Stomach (tissue), 4 donors: ENCODE measurements around the gene POU1F1.

Experiments
- POLR2AphosphoS5 ChIP-seq, 3 donors: sonication (generic); formaldehyde crosslinking; IDR thresholded peaks; one replicate each; pipeline ENCODE4 v1.6.1; 2016; ENCODE audit warnings: antibody characterized with exemption in 3 of 3
- TF ChIP-seq, protein P1 (sequence below), 7 experiments: fragments of 450-650 bp in 4 of 7; fragments of 200-600 bp in 3 of 7; sonication (generic) in 3 of 7; IDR thresholded peaks; one replicate each; pipeline ENCODE4 v1.5.1; 2016 to 2019; ENCODE audit warnings: antibody characterized with exemption in 7 of 7, control low read depth in 2 of 7, mild to moderate bottlenecking in 1 of 7

DNA sequence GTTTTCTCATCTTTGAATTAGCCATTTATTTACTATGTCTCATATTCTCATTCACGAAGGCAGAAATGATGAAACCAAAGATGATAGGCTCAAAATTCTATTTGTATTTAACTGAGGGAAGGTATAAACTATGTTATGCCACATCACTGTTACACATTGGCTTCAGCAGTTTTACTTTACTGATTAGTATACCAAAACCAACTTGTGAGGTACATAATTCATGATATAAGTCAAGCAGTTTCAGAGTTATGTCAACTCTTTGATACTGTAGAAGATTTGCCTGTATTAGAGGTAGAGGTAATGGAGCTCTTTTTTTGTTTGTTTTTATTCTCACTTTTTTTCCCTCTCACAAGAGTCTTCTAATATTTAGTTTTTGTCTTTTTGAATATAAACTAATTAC is 26.4 kb downstream of the POU1F1 start:
- TF ChIP-seq, protein P1, sequence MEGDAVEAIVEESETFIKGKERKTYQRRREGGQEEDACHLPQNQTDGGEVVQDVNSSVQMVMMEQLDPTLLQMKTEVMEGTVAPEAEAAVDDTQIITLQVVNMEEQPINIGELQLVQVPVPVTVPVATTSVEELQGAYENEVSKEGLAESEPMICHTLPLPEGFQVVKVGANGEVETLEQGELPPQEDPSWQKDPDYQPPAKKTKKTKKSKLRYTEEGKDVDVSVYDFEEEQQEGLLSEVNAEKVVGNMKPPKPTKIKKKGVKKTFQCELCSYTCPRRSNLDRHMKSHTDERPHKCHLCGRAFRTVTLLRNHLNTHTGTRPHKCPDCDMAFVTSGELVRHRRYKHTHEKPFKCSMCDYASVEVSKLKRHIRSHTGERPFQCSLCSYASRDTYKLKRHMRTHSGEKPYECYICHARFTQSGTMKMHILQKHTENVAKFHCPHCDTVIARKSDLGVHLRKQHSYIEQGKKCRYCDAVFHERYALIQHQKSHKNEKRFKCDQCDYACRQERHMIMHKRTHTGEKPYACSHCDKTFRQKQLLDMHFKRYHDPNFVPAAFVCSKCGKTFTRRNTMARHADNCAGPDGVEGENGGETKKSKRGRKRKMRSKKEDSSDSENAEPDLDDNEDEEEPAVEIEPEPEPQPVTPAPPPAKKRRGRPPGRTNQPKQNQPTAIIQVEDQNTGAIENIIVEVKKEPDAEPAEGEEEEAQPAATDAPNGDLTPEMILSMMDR (IDR thresholded peaks at IDR 0.05) = no peak
- TF ChIP-seq POLR2AphosphoS5 (IDR thresholded peaks at IDR 0.05) = no peak
